Type B pancreatic cell (in vitro differentiated cells): ENCODE results near the gene PRPS1L1. TPM values are rescaled to one million over a fixed set of nuclear protein-coding genes. Genes with fewer than 3 reads are reported as not detected.

ENCODE experiments used
- DNase-seq: peaks from one replicate; pipeline ENCODE4 v3.0.0; 2021; ENCODE audit warnings: mixed read lengths; ENCODE audit not compliant: unreplicated experiment; ENCODE audit errors: extremely low spot score
- H3K27ac Mint-ChIP-seq: 2 replicates; pipeline ENCODE4 v1.8.0; 2021; ENCODE audit warnings: mild to moderate bottlenecking, mixed read lengths
- H3K27me3 Mint-ChIP-seq: 2 replicates; pipeline ENCODE4 v1.8.0; 2021; ENCODE audit warnings: mixed read lengths
- H3K36me3 Mint-ChIP-seq: 2 replicates; pipeline ENCODE4 v1.8.0; 2021; ENCODE audit warnings: mixed read lengths
- H3K4me1 Mint-ChIP-seq: one replicate; pipeline ENCODE4 v1.8.0; 2021; ENCODE audit warnings: mixed read lengths; ENCODE audit not compliant: unreplicated experiment
- H3K4me3 Mint-ChIP-seq: 2 replicates; pipeline ENCODE4 v1.8.0; 2021; ENCODE audit warnings: mild to moderate bottlenecking, mixed read lengths
- H3K9me3 Mint-ChIP-seq: 2 replicates; pipeline ENCODE4 v1.8.0; 2021; ENCODE audit warnings: mixed read lengths
- total RNA-seq: library from RNA; stranded (reverse); gene quantifications from 2 replicates; pipeline ENCODE4 v1.2.1, GENCODE V29; 2021; ENCODE audit warnings: low replicate concordance
- TF ChIP-seq, protein P1 (sequence below): fragments of 200-600 bp; sonication (generic); conservative IDR thresholded peaks from 2 replicates; pipeline ENCODE4 v1.5.0; 2021; ENCODE audit warnings: antibody characterized with exemption, mild to moderate bottlenecking

The PRPS1L1 gene
- total RNA-seq, 1 donor from 2014 or later: not detected

DNA sequence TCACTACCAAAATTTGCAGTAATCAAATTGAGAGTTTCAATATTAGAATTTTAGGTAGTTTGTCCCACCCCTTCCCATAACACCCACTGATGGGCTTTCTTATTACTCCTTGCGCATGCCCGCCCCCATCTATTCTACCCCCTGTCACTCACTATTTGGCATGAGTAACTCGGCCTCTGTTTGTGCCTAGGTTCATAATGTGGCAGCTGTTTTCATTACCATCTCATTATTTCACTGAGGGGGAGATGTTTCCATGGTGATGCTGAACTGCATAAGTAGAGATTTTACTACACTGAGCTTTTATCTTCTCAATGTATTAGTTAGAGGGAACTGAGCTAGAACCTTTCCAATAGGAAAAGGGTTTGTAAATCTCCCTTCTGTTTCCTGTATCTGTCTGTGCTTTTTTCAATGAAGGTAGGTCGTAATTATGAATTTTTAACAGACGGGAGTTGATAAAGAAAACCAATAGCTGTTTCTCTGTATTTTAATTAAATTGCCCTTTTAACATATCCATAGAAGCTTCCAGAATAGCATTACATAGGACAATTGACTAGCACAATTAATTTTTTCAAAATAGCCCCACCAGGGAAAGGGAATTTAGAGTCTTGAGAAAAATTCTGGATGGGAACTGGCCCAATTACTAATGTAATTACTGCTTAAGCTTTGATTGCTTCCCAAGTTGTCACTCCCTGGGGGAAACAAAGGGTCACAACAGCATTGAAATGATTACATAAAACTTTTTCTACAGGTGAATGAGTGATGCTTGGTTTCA, 33.4 kb downstream of the PRPS1L1 start:
- H3K4me1 Mint-ChIP-seq: no peaks in the 10 kb centered on the region
- TF ChIP-seq, protein P1, sequence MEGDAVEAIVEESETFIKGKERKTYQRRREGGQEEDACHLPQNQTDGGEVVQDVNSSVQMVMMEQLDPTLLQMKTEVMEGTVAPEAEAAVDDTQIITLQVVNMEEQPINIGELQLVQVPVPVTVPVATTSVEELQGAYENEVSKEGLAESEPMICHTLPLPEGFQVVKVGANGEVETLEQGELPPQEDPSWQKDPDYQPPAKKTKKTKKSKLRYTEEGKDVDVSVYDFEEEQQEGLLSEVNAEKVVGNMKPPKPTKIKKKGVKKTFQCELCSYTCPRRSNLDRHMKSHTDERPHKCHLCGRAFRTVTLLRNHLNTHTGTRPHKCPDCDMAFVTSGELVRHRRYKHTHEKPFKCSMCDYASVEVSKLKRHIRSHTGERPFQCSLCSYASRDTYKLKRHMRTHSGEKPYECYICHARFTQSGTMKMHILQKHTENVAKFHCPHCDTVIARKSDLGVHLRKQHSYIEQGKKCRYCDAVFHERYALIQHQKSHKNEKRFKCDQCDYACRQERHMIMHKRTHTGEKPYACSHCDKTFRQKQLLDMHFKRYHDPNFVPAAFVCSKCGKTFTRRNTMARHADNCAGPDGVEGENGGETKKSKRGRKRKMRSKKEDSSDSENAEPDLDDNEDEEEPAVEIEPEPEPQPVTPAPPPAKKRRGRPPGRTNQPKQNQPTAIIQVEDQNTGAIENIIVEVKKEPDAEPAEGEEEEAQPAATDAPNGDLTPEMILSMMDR: no peak
- no peaks in the 10 kb centered on the region for H3K27me3 Mint-ChIP-seq
- H3K27ac Mint-ChIP-seq: no peak overlapping the region
- H3K9me3 Mint-ChIP-seq: peaks cover 1% of the 10 kb centered on the region
- H3K4me3 Mint-ChIP-seq: no peak overlapping the region
- no peaks in the 10 kb centered on the region for H3K36me3 Mint-ChIP-seq
- DNase-seq: no peak

DNA sequence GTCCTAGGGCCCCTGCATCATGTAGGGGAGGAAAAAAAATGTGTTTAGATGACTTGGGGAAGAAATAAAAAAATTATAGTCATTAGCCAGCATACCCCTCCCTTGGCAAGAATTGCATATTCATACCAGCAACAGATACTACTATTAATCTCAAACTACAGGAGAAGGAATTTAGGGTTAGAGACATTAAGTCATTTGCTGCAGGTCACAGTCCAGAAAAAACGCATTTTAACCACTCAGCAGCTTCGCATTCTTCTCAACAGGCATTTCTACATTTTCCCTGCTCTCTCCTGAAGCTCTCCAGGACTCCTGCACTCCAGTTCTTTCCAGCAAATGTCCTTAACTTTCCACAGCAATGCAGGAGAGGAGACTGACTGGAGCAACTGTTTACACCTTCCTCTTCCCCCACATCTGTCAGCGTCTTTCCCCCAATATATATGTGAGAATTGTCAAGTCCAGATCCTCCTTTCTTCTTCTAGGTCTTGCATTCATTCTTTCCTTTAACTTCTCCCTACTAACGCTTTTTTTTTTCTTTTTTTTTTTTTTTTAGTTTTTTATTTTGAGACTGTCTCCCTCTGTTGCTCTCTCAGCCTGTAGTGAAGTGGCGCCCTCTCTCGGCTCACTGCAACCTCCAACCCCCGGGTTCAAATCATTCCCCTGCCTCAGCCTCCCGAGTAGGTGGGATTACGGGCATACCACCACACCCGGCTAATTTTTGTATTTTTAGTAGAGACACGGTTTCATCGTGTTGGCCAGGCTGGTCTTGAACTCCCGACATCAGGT, 35.6 kb downstream of the PRPS1L1 start:
- Mint-ChIP-seq H3K4me1 (no peaks in the 10 kb centered on the region), H3K27ac (no peak overlapping the region), H3K27me3 (no peaks in the 10 kb centered on the region), H3K9me3 (no peaks in the 10 kb centered on the region), H3K36me3 (no peaks in the 10 kb centered on the region), H3K4me3 (no peak overlapping the region)
- TF ChIP-seq, protein P1: peak; percentile 43
- no peak for DNase-seq

DNA sequence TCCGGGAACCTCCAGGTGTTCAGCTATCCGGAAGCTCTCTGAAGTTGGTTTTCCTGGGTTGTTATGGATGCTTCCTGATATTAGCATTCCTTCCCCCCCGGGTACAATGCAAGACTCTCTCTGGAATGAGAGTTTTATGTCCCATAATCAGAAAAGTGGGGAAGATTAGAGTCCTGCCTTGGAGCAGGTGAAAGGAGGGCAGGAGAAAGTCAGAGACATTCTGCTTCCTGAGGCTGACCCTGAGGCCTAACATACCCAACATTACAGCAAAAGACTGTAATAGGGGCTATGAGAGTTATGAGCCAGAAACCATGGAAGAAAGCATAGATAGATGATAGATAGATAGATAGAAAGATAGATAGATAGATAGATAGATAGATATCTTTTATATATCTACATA, 36.9 kb downstream of the PRPS1L1 start:
- H3K27me3 Mint-ChIP-seq: no peaks in the 10 kb centered on the region
- no peaks in the 10 kb centered on the region for H3K4me1 Mint-ChIP-seq
- no peak overlapping the region for H3K27ac Mint-ChIP-seq
- no peaks in the 10 kb centered on the region for H3K9me3 Mint-ChIP-seq
- no peaks in the 10 kb centered on the region for H3K36me3 Mint-ChIP-seq
- DNase-seq: no peak
- TF ChIP-seq, protein P1: no peak
- no peak overlapping the region for H3K4me3 Mint-ChIP-seq

DNA sequence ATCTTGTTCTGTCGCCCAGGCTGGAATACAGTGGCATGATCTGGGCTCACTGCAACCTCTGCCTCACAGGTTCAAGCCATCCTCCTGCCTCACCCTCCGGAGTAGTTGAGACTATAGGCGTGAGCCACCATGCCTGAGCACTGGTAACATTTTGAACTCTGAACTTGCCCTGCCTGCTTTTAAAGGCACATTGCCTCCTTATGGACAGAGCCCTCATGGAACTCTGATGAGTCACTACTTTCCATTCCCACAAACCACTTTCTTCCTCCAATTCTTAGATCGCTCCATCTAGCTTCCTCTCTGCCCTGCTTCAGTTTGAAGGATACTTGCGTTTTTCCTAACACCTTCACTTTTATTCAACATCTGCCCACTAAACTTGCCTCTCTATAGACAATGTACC, 38.1 kb downstream of the PRPS1L1 start:
- Mint-ChIP-seq H3K27ac (no peak overlapping the region), H3K4me1 (no peaks in the 10 kb centered on the region), H3K27me3 (no peaks in the 10 kb centered on the region), H3K9me3 (no peaks in the 10 kb centered on the region), H3K4me3 (no peak overlapping the region), H3K36me3 (no peaks in the 10 kb centered on the region)
- no peak for DNase-seq
- TF ChIP-seq, protein P1: no peak

DNA sequence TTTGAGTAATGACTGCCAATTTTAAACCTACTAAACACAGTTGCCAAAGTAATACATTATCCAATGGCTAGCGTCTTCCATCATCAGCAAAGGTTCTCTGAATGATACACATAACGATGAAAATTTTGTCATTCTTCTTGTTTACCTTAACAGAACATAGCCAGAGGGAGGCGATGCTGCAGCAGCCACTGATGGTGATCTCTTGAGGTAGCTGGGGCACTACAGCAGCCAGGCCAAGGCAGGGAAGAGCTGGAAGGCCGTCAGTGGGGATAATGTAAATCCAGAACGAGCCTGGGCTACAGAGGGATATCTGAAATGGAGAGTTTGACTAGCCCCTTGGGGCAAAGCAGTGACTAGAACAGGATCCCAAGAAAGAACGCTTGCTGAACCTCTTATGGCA, 38.8 kb downstream of the PRPS1L1 start:
- TF ChIP-seq, protein P1: no peak
- no peaks in the 10 kb centered on the region for H3K27me3 Mint-ChIP-seq
- no peaks in the 10 kb centered on the region for H3K36me3 Mint-ChIP-seq
- no peak overlapping the region for H3K4me3 Mint-ChIP-seq
- no peak overlapping the region for H3K27ac Mint-ChIP-seq
- no peaks in the 10 kb centered on the region for H3K9me3 Mint-ChIP-seq
- no peak for DNase-seq
- no peaks in the 10 kb centered on the region for H3K4me1 Mint-ChIP-seq
